Measurements from ENCODE around the gene LDLRAD4.
"Not testable (repeated sequence)": the region's sequence is repeated elsewhere in the genome, so short reads cannot be mapped to it uniquely, and the experiment has no call there.

The LDLRAD4 gene

DNA sequence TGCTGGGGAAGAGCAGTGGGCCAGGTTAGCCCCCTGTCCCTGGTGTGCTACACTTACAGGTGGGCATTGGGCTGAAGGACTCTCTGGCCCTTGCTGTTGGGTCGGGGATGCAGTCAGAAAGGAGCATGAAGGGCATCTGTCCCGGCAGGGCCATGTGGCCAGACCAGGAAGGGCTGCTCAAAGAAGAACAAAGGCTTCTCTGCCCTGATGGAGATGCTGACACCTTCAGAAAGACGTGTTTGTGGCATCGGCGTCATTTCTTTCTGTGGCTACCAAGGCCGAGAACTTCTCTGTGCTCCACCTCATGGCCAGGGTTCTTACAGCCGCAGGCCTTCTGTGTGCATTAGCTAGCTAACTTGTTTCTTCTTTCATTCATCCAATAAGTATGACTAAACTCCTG is 268.7 kb downstream of the LDLRAD4 start:
- no peak for DNase-seq (ENCODE audit: low read depth)

DNA sequence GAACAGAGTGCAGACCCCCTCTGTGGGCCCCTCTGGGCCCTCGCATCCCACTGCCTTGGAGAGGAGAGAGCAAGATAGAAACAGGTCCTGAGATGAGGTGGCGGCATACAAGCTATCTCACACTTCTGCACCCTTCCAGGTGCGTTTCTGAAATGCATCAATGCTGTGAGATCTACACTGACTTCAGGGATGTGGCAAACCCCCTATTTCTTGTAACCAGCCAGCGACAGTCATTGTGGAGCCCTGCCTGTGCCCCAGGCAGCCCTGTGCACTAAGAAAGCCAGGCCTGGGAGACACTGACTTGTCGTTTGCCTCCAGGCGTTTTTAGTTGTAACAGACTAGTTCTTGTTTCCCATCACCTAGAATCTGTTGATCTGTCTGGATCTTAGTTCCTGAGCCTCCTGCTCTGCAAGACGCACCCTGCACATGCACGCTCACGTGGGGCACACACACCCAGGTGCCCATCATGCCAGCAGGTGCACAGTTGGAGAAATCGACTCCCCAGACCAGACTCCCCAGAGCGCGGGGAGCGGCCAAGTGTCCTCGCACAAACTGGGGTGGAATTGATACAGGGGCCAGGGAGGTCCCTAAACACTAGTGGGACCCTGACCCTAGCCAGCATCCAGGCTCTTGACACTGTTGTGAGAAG is 269.8 kb downstream of the LDLRAD4 start:
- no peak for DNase-seq (ENCODE audit: low read depth)

DNA sequence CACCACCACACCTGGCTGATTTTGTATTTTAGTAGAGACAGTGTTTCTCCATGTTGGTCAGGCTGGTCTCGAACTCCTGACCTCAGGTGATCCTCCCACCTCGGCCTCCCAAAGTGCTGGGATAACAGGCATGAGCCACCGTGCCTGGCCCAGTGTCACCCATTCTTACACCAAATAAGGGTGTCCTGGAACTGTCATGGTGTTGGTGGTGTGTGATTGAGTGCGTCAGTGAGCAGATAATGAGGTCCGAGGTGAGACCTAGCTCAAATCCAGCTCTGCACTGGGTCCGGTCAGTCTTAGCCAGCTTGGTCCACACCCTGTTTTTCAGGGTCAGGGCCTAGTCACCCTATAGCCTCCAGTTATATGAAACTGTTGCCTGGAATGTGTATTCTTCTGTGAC is 270.7 kb downstream of the LDLRAD4 start:
- not testable (repeated sequence) for DNase-seq (ENCODE audit: low read depth)

- DNase-seq (ENCODE audit: low read depth) = no peak
Observed at GRCh38 chr18:13491138-13491537, 272.6 kb downstream of the LDLRAD4 start.

- no peak for DNase-seq (ENCODE audit: low read depth)
Observed at GRCh38 chr18:13492314-13492713, 273.8 kb downstream of the LDLRAD4 start.

GRCh38 chr18:13493079-13493478 is 274.5 kb downstream of the LDLRAD4 start:
- DNase-seq (ENCODE audit: low read depth) = no peak

DNA sequence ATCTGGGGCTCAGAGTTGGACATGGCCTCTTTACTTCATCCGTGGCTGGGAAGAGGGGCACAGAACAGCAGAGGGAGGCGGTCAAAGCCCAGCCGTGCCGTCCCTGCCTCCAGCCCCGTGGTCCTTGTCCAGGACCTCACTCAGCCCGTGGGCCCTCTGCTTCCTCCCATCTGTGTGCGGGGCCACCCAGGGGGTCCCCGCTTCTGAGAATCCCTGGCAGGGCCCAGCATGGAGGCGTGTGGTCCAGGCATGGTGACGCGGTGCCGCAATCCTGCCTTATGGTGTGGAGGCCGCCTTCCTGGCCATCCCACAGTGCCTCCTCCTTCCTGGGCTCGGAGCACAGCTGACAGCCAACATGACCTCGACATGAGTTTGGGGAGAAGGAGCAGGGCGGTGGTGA is 275.2 kb downstream of the LDLRAD4 start:
- DNase-seq (ENCODE audit: low read depth) = no peak

DNA sequence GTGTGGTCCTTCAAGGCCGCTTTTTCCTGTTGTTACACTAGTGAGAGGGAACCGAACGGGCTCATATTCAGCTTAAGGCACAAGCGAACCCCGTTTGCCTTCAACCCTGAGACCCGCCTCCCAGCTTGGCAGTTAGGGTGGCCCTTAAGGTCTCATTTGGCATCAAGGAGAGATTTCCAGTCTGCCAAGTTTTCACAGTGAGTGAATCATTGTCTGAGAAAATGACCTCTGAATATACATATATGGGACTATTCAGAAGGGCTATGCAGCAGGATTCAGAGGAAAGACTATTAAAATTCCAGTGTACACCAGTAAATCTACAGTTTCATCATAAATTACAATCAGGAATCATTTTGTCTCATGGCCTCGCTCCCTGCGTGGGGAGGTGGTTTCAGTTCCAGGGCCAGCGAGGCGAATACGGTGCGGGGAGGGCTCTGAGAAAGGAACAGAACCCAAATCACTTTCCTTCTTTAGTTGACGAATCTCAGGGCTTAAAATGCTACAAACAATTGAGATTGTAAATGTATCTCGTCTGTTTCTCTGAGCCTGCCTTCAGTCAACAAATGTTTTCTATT is 276.4 kb downstream of the LDLRAD4 start:
- DNase-seq (ENCODE audit: low read depth) = no peak

DNA sequence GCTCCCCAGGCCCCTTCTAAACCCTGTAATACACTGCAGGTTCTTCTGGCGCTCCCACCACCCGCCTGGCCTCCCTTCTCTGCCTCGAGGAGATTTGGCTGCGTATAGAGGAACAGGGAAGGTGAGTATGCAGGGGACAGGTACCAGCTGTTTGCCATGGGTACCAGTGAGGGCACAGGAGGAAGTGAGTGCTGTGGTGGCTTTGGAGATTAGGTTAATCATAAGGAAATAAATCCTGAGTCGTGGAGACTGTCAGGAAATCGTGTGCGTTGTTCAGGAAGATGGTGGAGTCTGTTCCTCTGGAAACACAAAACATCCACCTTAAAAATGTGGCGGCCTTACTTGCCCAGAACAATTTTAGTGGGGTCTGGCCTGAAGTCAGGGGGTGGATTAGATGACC is 277.4 kb downstream of the LDLRAD4 start:
- no peak for DNase-seq (ENCODE audit: low read depth)

GRCh38 chr18:13496691-13497281 is 278.2 kb downstream of the LDLRAD4 start:
- no peak for DNase-seq (ENCODE audit: low read depth)

GRCh38 chr18:13499803-13500202 is 281.2 kb downstream of the LDLRAD4 start:
- no peak for DNase-seq (ENCODE audit: low read depth)

GRCh38 chr18:13500227-13500865 is 281.8 kb downstream of the LDLRAD4 start:
- DNase-seq (ENCODE audit: low read depth) = peak; percentile 1

- DNase-seq (ENCODE audit: low read depth) = no peak
Observed at GRCh38 chr18:13500869-13501542, 282.4 kb downstream of the LDLRAD4 start.

GRCh38 chr18:13501543-13501887 is 283.0 kb downstream of the LDLRAD4 start:
- no peak for DNase-seq (ENCODE audit: low read depth)

DNA sequence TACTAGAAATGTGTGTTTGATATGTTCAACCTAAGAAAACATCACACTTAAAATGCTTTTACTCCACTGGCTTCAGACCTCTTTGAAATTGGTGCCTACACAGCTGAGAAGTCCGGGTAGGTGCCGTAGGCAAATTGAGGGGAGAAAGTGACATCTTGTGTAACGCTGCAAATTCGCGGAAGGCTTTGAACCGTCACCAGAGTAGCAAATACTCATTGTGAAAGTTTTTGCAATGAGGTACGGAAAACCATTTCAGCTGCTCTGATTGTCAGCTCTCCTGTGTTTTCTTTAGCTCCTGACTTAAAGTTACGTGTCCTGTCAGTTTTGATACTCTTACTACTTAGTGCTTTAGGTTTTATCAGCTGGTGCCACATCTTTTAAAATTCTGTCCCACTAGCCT is 283.3 kb downstream of the LDLRAD4 start:
- DNase-seq (ENCODE audit: low read depth) = no peak

DNA sequence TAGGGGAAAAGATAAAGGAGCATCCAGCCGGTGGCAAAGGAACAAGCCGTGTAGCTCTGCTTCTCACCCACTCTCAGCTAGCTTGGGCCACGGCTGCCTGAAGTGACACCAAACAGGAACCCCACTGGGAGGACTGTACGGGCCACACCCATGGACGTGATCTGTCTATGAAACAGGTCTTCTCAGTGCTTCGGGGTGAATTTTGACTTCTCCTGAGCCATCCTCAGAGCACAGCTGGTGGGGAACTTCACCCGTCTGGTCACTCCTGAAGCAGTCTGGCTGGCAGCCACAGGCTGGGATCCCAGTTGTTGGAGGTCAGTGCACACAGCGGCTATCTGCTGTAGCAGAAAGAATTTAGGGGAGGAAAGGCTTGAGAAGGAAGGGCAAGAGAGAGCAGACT is 284.0 kb downstream of the LDLRAD4 start:
- DNase-seq (ENCODE audit: low read depth) = no peak

DNA sequence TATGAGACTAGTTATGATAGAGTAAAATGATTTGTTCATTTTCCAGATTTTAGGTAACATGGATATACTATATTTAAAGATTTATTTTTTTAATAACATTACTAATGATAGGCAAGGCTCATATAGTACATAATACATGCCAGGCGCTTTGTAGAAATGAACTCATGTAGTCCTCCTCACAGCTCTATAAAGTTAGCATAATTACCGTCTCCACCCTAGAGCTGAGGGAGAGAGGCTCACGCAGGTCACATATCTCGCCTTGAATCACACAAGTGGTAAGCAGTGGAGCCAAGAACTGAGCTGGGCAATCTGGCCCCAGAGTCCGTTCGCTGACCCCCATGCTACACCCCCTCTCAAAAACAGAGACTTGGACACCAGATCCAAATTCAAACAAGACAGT is 285.3 kb downstream of the LDLRAD4 start:
- no peak for DNase-seq (ENCODE audit: low read depth)

GRCh38 chr18:13505780-13506345 is 287.3 kb downstream of the LDLRAD4 start:
- no peak for DNase-seq (ENCODE audit: low read depth)

GRCh38 chr18:13510594-13510993 is 292.0 kb downstream of the LDLRAD4 start:
- DNase-seq (ENCODE audit: low read depth) = no peak

DNA sequence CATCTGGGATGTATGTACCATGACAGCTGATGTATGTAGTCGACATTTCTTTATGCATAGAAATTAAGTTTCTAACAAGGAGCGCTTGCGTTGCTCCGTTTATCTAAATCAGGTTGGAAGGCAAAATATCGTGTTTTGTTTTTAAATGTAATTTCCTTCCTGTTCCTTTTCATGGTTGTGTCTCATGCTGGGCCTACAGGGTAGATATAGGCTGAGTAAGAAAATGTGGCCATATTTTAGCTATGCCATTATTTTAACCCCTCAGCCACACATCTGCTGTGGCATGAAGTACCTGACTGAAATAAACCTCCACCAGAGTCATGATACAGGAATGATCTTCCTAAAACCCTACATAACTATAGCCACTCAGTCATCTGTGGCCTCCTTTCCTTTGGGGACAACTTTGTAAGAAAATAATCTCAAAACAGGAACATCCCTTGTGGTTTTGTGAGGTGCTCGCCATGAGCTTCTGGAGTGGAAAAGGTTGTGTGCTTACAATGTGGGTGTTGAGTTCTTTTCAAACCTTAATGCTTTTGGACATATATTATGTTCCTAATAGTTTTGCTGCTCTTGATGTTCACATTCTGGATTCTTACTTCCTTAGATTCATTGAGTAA is 293.5 kb downstream of the LDLRAD4 start:
- DNase-seq (ENCODE audit: low read depth) = no peak

DNA sequence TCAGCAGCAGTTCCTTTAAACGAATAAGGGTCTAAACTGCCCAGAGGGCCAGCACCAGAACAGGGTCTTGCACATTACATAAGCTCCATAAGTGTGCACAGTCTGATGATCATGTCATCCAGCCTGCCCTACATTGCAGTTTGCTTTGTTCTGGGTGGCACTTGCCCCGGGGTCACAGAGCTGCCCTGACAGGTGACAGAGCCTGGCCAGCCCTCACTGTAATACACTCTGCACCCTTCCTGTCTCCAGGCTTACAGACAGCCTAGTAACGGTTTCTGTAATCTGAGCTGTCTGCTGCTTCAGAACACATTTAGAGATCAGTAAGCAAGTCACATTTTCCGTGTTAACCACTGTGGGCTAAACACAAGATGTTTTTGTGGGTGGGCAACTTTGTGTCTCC is 294.5 kb downstream of the LDLRAD4 start:
- DNase-seq (ENCODE audit: low read depth) = no peak

- DNase-seq (ENCODE audit: low read depth) = no peak
Observed at GRCh38 chr18:13513481-13513880, 294.9 kb downstream of the LDLRAD4 start.
